Endothelial cell (in vitro differentiated cells): ENCODE data around the gene GOLGA2. TPM values are rescaled to one million over a fixed set of nuclear protein-coding genes. Genes with fewer than 3 reads are reported as not detected.

Experiments
- DNase-seq: peaks from one replicate; pipeline ENCODE4 v3.0.0; 2021; ENCODE audit warnings: low spot score
- H3K27ac Mint-ChIP-seq: one replicate; pipeline ENCODE4 v1.8.0; 2021; ENCODE audit warnings: mixed read lengths, inconsistent platforms; ENCODE audit not compliant: unreplicated experiment
- H3K27me3 Mint-ChIP-seq: one replicate; pipeline ENCODE4 v1.8.0; 2021; ENCODE audit warnings: mild to moderate bottlenecking, moderate library complexity, mixed read lengths, inconsistent platforms; ENCODE audit not compliant: unreplicated experiment
- H3K36me3 Mint-ChIP-seq: one replicate; pipeline ENCODE4 v1.8.0; 2021; ENCODE audit warnings: mild to moderate bottlenecking, low read depth, mixed read lengths, inconsistent platforms; ENCODE audit not compliant: unreplicated experiment
- H3K4me1 Mint-ChIP-seq: one replicate; pipeline ENCODE4 v1.8.0; 2021; ENCODE audit warnings: mild to moderate bottlenecking, mixed read lengths, inconsistent platforms; ENCODE audit not compliant: unreplicated experiment
- H3K4me3 Mint-ChIP-seq: one replicate; pipeline ENCODE4 v1.8.0; 2021; ENCODE audit warnings: mild to moderate bottlenecking, mixed read lengths, inconsistent platforms; ENCODE audit not compliant: unreplicated experiment
- H3K9me3 Mint-ChIP-seq: one replicate; pipeline ENCODE4 v1.8.0; 2021; ENCODE audit warnings: mixed read lengths, inconsistent platforms; ENCODE audit not compliant: unreplicated experiment
- total RNA-seq: library from RNA; stranded (reverse); fragmentation: NEBNext Ultra II Directional; extraction: Animal tissue kit (Norgen Biotek cat#: 25700); gene quantifications from one replicate; pipeline ENCODE4 v1.2.1, GENCODE V29; 2021; ENCODE audit not compliant: unreplicated experiment
- TF ChIP-seq, protein P1 (sequence below): fragments of 200-600 bp; sonication (generic); IDR thresholded peaks from one replicate; pipeline ENCODE4 v1.5.0; 2021; ENCODE audit warnings: antibody characterized with exemption; ENCODE audit not compliant: unreplicated experiment

Gene GOLGA2
- total RNA-seq, 1 donor from 2014 or later, result 69.4 TPM

DNA sequence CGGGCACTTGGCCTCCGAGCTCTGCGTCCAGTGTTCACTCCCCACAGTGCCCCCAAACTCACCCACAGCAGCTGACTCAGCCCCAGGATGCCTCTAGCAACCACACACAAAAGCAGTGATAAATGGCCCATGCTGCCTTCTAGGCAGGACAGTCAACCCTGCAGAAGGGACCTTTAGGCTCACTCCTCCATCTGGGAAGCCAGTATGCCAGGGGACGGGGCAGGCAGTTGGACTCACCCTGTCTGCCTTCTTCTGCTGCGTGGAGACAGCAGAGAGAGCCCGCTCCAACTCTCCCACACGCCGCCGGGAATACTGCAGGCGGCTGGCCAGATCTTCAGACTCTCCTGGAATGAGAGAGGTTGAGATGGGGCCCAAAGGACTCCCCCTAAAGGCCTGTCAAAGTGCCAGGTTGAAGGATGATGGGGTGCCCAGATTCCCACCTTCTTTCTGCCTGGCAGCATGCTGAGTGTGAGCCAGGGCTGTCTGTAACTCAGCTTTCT, 10.4 kb downstream of the GOLGA2 start:
- Mint-ChIP-seq H3K9me3 (no peaks in the 10 kb centered on the region), H3K4me3 (peak overlapping the region; percentile 15), H3K4me1 (no peaks in the 10 kb centered on the region), H3K27ac (no peak overlapping the region), H3K36me3 (peaks cover 43% of the 10 kb centered on the region), H3K27me3 (peaks cover 2% of the 10 kb centered on the region)
- no peak for DNase-seq
- TF ChIP-seq, protein P1, sequence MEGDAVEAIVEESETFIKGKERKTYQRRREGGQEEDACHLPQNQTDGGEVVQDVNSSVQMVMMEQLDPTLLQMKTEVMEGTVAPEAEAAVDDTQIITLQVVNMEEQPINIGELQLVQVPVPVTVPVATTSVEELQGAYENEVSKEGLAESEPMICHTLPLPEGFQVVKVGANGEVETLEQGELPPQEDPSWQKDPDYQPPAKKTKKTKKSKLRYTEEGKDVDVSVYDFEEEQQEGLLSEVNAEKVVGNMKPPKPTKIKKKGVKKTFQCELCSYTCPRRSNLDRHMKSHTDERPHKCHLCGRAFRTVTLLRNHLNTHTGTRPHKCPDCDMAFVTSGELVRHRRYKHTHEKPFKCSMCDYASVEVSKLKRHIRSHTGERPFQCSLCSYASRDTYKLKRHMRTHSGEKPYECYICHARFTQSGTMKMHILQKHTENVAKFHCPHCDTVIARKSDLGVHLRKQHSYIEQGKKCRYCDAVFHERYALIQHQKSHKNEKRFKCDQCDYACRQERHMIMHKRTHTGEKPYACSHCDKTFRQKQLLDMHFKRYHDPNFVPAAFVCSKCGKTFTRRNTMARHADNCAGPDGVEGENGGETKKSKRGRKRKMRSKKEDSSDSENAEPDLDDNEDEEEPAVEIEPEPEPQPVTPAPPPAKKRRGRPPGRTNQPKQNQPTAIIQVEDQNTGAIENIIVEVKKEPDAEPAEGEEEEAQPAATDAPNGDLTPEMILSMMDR, result no peak

DNA sequence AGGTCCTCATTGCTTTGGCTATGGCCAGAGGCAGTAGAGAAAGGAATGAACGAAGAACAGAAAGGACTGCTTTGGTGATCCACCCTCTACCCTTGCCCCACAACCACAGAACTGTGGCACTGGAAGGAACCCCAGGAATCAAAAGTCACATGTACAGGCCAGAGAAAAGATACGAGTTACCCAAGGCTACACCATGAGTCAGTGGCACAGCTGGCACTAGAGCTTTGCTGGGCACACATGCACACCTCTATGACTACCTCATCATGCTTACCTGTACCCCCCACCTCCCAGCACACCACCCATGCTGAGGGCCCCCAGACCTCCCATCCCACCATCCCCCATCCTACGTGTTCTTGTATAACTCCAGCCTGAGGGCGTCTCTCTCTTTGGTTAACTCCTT, 13.1 kb downstream of the GOLGA2 start:
- TF ChIP-seq, protein P1, result no peak
- Mint-ChIP-seq H3K36me3 (peaks cover 54% of the 10 kb centered on the region), H3K4me3 (no peak overlapping the region), H3K9me3 (no peaks in the 10 kb centered on the region), H3K4me1 (no peaks in the 10 kb centered on the region), H3K27me3 (no peaks in the 10 kb centered on the region), H3K27ac (no peak overlapping the region)
- no peak for DNase-seq

- TF ChIP-seq, protein P1, result no peak
- H3K36me3 Mint-ChIP-seq, result peaks cover 50% of the 10 kb centered on the region
- H3K4me3 Mint-ChIP-seq, result no peak overlapping the region
- H3K9me3 Mint-ChIP-seq, result no peaks in the 10 kb centered on the region
- H3K27me3 Mint-ChIP-seq, result no peaks in the 10 kb centered on the region
- H3K27ac Mint-ChIP-seq, result no peak overlapping the region
- no peak for DNase-seq
- no peaks in the 10 kb centered on the region for H3K4me1 Mint-ChIP-seq
Measured at GRCh38 chr9:128260340-128260739, 15.5 kb downstream of the GOLGA2 start.

DNA sequence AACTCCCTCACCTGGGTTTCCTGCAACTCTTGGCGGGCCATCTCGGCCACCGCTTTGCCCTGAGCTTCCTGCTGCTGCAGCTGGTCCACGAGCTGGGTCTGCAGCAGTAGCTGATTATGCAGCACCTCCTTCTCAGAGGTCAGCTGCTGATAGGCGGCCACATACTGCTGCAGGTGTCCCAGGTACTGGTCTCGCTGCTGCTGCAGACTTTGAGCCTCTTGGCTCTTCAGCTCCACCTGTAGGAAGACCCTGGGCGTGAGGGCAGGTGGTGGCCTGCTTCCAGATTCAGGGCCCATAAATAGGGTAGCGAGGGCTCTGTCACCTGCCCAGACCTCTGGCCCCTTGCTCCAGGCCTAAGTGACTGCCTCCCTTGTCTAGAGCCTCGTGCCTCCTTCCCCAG, 16.7 kb downstream of the GOLGA2 start:
- Mint-ChIP-seq H3K27me3 (peaks cover 2% of the 10 kb centered on the region), H3K4me3 (no peak overlapping the region), H3K27ac (no peak overlapping the region), H3K36me3 (peaks cover 44% of the 10 kb centered on the region), H3K9me3 (no peaks in the 10 kb centered on the region), H3K4me1 (no peaks in the 10 kb centered on the region)
- TF ChIP-seq, protein P1, result no peak
- DNase-seq, result no peak

GRCh38 chr9:128258326-128258725, 17.5 kb downstream of the GOLGA2 start:
- H3K9me3 Mint-ChIP-seq, result no peaks in the 10 kb centered on the region
- no peak for DNase-seq
- no peak overlapping the region for H3K27ac Mint-ChIP-seq
- H3K4me3 Mint-ChIP-seq, result no peak overlapping the region
- no peaks in the 10 kb centered on the region for H3K4me1 Mint-ChIP-seq
- TF ChIP-seq, protein P1, result no peak
- peaks cover 2% of the 10 kb centered on the region for H3K27me3 Mint-ChIP-seq
- peaks cover 44% of the 10 kb centered on the region for H3K36me3 Mint-ChIP-seq
